ENCODE measurements around the gene NET1. TPM values are rescaled to one million over a fixed set of nuclear protein-coding genes. Genes with fewer than 3 reads are reported as not detected.

Gene NET1
- polyA plus RNA-seq, 2 of the 4 experiments (the other 2 are of a cell fraction) = 42.9 to 132 TPM

DNA sequence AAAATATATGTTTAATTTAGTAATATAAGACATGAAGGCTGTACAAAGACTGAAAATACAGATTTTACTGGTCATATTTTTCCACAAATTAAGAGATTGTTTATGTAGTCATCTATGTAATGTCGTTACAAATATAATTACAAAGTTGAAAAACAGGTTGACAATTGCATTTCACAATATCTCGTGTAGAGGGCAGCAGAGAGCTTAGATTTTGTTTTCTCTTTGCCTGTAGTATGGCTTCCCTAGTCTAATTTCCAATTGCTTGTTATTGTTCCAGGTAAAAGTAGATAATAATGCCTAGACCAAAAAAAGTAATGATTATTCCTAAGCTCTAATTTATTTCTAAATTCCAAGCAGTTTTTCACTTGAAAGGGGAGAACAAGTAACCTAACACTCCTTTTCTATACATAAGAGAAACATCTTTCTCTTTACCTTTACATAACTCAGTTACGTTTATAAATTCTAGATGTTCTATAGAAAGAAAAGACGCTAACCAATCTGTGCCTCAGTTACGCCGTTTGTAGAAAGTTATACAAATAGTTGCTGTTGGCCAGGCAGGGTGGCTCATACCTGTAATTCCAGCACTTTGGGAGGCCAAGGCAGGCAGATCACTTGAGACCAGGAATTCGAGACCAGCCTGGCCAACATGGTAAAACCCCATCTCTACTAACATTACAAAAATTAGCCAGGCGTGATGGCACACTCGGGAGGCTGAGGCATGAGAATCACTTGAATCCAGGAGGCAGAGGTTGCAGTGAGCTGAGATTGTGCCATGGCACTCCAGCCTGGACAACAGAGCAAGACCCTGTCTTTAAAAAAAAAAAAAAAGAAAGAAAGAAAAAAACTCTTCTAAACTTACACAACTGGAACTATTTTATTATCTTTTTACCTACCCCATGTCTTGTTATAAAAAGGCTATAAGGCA, 30.0 kb downstream of the NET1 start:
- TF ChIP-seq HOXB13 (CRISPR knock-in tag; IDR thresholded peaks at IDR 0.05; ENCODE audit: low read depth) (no peak), RCOR1 (IDR thresholded peaks at IDR 0.05; ENCODE audit: low read depth, low read length) (no peak), ESRRA (IDR thresholded peaks at IDR 0.05; ENCODE audit: borderline replicate concordance, low read length) (no peak), ZFP36 (IDR thresholded peaks at IDR 0.05; ENCODE audit: borderline replicate concordance, partially characterized antibody) (no peak), TP53 (CRISPR knock-in tag; IDR thresholded peaks at IDR 0.05) (no peak), RAD21 (conservative IDR thresholded peaks at IDR 0.05 in 1 of 2, IDR thresholded peaks at IDR 0.05 in 1 of 2) (peak; percentile 81 to 90), HOXA7 (CRISPR knock-in tag; IDR thresholded peaks at IDR 0.05) (no peak), NFE2L2 (conservative IDR thresholded peaks at IDR 0.05; ENCODE audit: low read length) (no peak), CEBPB (IDR thresholded peaks at IDR 0.05) (peak in 1 of 2 experiments; percentile 56; a peak in 1 of 4 replicates), CBX8 (IDR thresholded peaks at IDR 0.05) (no peak), POLR2A (IDR thresholded peaks at IDR 0.05; ENCODE audit: low read length) (no peak), JUNB (IDR thresholded peaks at IDR 0.05) (no peak), JUN (IDR thresholded peaks at IDR 0.05) (no peak), CHD2 (IDR thresholded peaks at IDR 0.05; ENCODE audit: low read length, partially characterized antibody) (no peak), EP300 (IDR thresholded peaks at IDR 0.05) (no peak), FOSL2 (IDR thresholded peaks at IDR 0.05) (no peak), FOSL2 (CRISPR knock-in tag; IDR thresholded peaks at IDR 0.05) (no peak), PHF8 (IDR thresholded peaks at IDR 0.05; ENCODE audit: borderline replicate concordance, low read depth) (no peak), TFCP2L1 (CRISPR knock-in tag; IDR thresholded peaks at IDR 0.05) (no peak), ZSCAN20 (CRISPR knock-in tag; IDR thresholded peaks at IDR 0.05) (0 out of 2 replicates have a peak, but pooled peaks have one; percentile 50), BHLHE40 (IDR thresholded peaks at IDR 0.05; ENCODE audit: low read depth, low read length) (no peak), SMC3 (IDR thresholded peaks at IDR 0.05) (peak; percentile 92), SREBF2 (IDR thresholded peaks at IDR 0.05) (no peak)
- TF ChIP-seq, protein P1, sequence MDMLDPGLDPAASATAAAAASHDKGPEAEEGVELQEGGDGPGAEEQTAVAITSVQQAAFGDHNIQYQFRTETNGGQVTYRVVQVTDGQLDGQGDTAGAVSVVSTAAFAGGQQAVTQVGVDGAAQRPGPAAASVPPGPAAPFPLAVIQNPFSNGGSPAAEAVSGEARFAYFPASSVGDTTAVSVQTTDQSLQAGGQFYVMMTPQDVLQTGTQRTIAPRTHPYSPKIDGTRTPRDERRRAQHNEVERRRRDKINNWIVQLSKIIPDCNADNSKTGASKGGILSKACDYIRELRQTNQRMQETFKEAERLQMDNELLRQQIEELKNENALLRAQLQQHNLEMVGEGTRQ (IDR thresholded peaks at IDR 0.05) = no peak
- TF ChIP-seq, protein P2, sequence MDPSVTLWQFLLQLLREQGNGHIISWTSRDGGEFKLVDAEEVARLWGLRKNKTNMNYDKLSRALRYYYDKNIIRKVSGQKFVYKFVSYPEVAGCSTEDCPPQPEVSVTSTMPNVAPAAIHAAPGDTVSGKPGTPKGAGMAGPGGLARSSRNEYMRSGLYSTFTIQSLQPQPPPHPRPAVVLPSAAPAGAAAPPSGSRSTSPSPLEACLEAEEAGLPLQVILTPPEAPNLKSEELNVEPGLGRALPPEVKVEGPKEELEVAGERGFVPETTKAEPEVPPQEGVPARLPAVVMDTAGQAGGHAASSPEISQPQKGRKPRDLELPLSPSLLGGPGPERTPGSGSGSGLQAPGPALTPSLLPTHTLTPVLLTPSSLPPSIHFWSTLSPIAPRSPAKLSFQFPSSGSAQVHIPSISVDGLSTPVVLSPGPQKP (IDR thresholded peaks at IDR 0.05; ENCODE audit: low read depth, low read length) = no peak
- TF ChIP-seq, protein P3, sequence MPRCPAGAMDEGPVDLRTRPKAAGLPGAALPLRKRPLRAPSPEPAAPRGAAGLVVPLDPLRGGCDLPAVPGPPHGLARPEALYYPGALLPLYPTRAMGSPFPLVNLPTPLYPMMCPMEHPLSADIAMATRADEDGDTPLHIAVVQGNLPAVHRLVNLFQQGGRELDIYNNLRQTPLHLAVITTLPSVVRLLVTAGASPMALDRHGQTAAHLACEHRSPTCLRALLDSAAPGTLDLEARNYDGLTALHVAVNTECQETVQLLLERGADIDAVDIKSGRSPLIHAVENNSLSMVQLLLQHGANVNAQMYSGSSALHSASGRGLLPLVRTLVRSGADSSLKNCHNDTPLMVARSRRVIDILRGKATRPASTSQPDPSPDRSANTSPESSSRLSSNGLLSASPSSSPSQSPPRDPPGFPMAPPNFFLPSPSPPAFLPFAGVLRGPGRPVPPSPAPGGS (IDR thresholded peaks at IDR 0.05) = no peak
- TF ChIP-seq, protein P4, sequence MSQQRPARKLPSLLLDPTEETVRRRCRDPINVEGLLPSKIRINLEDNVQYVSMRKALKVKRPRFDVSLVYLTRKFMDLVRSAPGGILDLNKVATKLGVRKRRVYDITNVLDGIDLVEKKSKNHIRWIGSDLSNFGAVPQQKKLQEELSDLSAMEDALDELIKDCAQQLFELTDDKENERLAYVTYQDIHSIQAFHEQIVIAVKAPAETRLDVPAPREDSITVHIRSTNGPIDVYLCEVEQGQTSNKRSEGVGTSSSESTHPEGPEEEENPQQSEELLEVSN (IDR thresholded peaks at IDR 0.05; ENCODE audit: borderline replicate concordance, low read depth) = no peak
- TF ChIP-seq, protein P5, sequence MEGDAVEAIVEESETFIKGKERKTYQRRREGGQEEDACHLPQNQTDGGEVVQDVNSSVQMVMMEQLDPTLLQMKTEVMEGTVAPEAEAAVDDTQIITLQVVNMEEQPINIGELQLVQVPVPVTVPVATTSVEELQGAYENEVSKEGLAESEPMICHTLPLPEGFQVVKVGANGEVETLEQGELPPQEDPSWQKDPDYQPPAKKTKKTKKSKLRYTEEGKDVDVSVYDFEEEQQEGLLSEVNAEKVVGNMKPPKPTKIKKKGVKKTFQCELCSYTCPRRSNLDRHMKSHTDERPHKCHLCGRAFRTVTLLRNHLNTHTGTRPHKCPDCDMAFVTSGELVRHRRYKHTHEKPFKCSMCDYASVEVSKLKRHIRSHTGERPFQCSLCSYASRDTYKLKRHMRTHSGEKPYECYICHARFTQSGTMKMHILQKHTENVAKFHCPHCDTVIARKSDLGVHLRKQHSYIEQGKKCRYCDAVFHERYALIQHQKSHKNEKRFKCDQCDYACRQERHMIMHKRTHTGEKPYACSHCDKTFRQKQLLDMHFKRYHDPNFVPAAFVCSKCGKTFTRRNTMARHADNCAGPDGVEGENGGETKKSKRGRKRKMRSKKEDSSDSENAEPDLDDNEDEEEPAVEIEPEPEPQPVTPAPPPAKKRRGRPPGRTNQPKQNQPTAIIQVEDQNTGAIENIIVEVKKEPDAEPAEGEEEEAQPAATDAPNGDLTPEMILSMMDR (IDR thresholded peaks at IDR 0.05) = peak; percentile 90
- CTCF ChIA-PET = interaction anchor here (0.5 to 12.8 kb wide), 31 partner anchors 14 to 627 kb away, joined by 3 to 432 read pairs (median 3); partner anchors contain the start of gene TASOR2
- ATAC-seq (no peak), DNase-seq (ENCODE audit: low read depth in 1 of 2, low spot score in 1 of 2) (peak; percentile 34 to 51), FAIRE-seq (peak; percentile 87)
- Histone ChIP-seq H3K4me2 (no peak overlapping the region), H3K27ac (0 out of 6 replicates have a peak overlapping the region, but pooled peaks of 1 of the 2 experiments have one; percentile 34), H3K4me1 (peaks cover 7% of the 10 kb centered on the region), H3K9me3 (no peaks in the 10 kb centered on the region), H3K4me3 (no peak overlapping the region)
- WGBS (ENCODE audit: missing lambda C conversion rate) = 55% methylated on average over 9 of the region's 9 CpGs
- POLR2A ChIA-PET = interaction anchor here (0.7 to 1.0 kb wide), 2 partner anchors 181 to 448 kb away, joined by 3 to 6 read pairs; no protein-coding TSS in a partner anchor
